MM.1S (cell line): ENCODE results near the gene ALDH1L2.
A peak's percentile ranks its signal among the peaks of the same experiment; 100 is the strongest.

Experiments
- DNase-seq: peaks from one replicate; pipeline ENCODE4 v3.0.0-alpha.2; 2015
- H2AFZ ChIP-seq: fragments of 300-600 bp; sonication (generic); 2 replicates; pipeline ENCODE4 v1.6.0; 2016; ENCODE audit warnings: antibody characterized with exemption, low read length
- H3F3A ChIP-seq: fragments of 300-600 bp; sonication (generic); 2 replicates; pipeline ENCODE4 v1.6.1; 2016; ENCODE audit warnings: mild to moderate bottlenecking, antibody characterized with exemption, low read length, moderate library complexity, mixed read lengths; ENCODE audit not compliant: insufficient read depth
- H3K27ac ChIP-seq: fragments of 300-600 bp; sonication (generic); 2 replicates; pipeline ENCODE4 v1.5.1; 2016; ENCODE audit warnings: mild to moderate bottlenecking, low read length
- H3K27me3 ChIP-seq: fragments of 300-600 bp; sonication (generic); replicated peaks from 2 replicates; pipeline ENCODE4 v1.6.0; 2016; ENCODE audit warnings: low read length; ENCODE audit not compliant: insufficient read depth
- H3K36me3 ChIP-seq: fragments of 300-600 bp; sonication (generic); replicated peaks from 2 replicates; pipeline ENCODE4 v1.6.1; 2016; ENCODE audit warnings: mild to moderate bottlenecking, low read length, mixed read lengths; ENCODE audit not compliant: insufficient read depth
- H3K4me1 ChIP-seq: fragments of 300-600 bp; sonication (generic); 2 replicates; pipeline ENCODE4 v1.6.1; 2016; ENCODE audit warnings: low read length, mixed read lengths
- H3K4me2 ChIP-seq: fragments of 300-600 bp; sonication (generic); 2 replicates; pipeline ENCODE4 v1.6.0; 2016; ENCODE audit warnings: low read depth, low read length
- H3K4me3 ChIP-seq: fragments of 300-600 bp; sonication (generic); 2 replicates; pipeline ENCODE4 v1.5.1; 2016; ENCODE audit warnings: low read length, mixed read lengths
- H3K79me2 ChIP-seq: fragments of 300-600 bp; sonication (generic); 2 replicates; pipeline ENCODE4 v1.6.1; 2016; ENCODE audit warnings: mixed run types, low read length, mixed read lengths
- H3K9ac ChIP-seq: fragments of 300-600 bp; sonication (generic); 2 replicates; pipeline ENCODE4 v1.6.1; 2016; ENCODE audit warnings: low read length, mixed read lengths
- H3K9me2 ChIP-seq: fragments of 300-600 bp; sonication (generic); replicated peaks from 2 replicates; pipeline ENCODE4 v1.6.1; 2016; ENCODE audit warnings: mild to moderate bottlenecking, low read length, mixed read lengths; ENCODE audit not compliant: insufficient read depth
- H3K9me3 ChIP-seq: fragments of 300-600 bp; sonication (generic); replicated peaks from 2 replicates; pipeline ENCODE4 v1.6.1; 2016; ENCODE audit warnings: mild to moderate bottlenecking, low read length, mixed read lengths; ENCODE audit not compliant: insufficient read depth
- H4K20me1 ChIP-seq: fragments of 300-600 bp; sonication (generic); 2 replicates; pipeline ENCODE4 v1.6.1; 2016; ENCODE audit warnings: mild to moderate bottlenecking, low read length, moderate library complexity, mixed read lengths; ENCODE audit not compliant: insufficient read depth
- CTCF ChIP-seq: fragments of 300-600 bp; sonication (generic); IDR thresholded peaks from 2 replicates; pipeline ENCODE4 v1.5.1; 2016; ENCODE audit warnings: antibody characterized with exemption, low read length, mixed read lengths
- EZH2 ChIP-seq: fragments of 300-600 bp; sonication (generic); optimal IDR thresholded peaks from 2 replicates; pipeline ENCODE3; 2017; ENCODE audit warnings: low read depth, mild to moderate bottlenecking, antibody characterized with exemption, low read length, mixed read lengths
- EZH2phosphoT487 ChIP-seq: fragments of 300-600 bp; sonication (generic); IDR thresholded peaks from 2 replicates; pipeline ENCODE4 v1.6.1; 2018; ENCODE audit warnings: antibody characterized with exemption, low read length

Gene ALDH1L2

GRCh38 chr12:105113094-105113493 is 28.8 kb upstream of the ALDH1L2 start:
- peaks cover 9% of the 10 kb centered on the region; the same call in 1 of the 2 replicates for H3K36me3 ChIP-seq
- peaks cover 18% of the 10 kb centered on the region for H3F3A ChIP-seq

GRCh38 chr12:105110851-105111250 is 26.6 kb upstream of the ALDH1L2 start:
- no peaks in the 10 kb centered on the region for H3K9me2 ChIP-seq
- H3K36me3 ChIP-seq = peaks cover 4% of the 10 kb centered on the region; the same call in 1 of the 2 replicates
- no peak for DNase-seq
- no peak for TF ChIP-seq CTCF
- peaks cover 67% of the 10 kb centered on the region for H3K79me2 ChIP-seq
- H3K4me1 ChIP-seq = peaks cover 17% of the 10 kb centered on the region
- no peak overlapping the region for H3K4me3 ChIP-seq
- H3K4me2 ChIP-seq = no peak overlapping the region
- H3K27ac ChIP-seq = no peak overlapping the region
- H2AFZ ChIP-seq = no peak overlapping the region
- H3K9me3 ChIP-seq = no peaks in the 10 kb centered on the region
- peaks cover 3% of the 10 kb centered on the region; the same call in 1 of the 2 replicates for H4K20me1 ChIP-seq
- H3K27me3 ChIP-seq = no peaks in the 10 kb centered on the region
- H3F3A ChIP-seq = peaks cover 23% of the 10 kb centered on the region
- H3K9ac ChIP-seq = no peak overlapping the region

More at GRCh38 chr12:105113094-105113493, 28.8 kb upstream of the ALDH1L2 start:
- H3K4me1 ChIP-seq = peaks cover 13% of the 10 kb centered on the region
- H3K79me2 ChIP-seq = peaks cover 66% of the 10 kb centered on the region
- no peak overlapping the region for H3K4me3 ChIP-seq
- no peak overlapping the region for H3K4me2 ChIP-seq
- H3K9me3 ChIP-seq = no peaks in the 10 kb centered on the region
- H3K27ac ChIP-seq = no peak overlapping the region
- H4K20me1 ChIP-seq = peaks cover 3% of the 10 kb centered on the region; the same call in 1 of the 2 replicates
- no peak overlapping the region for H2AFZ ChIP-seq
- no peak for DNase-seq
- TF ChIP-seq CTCF (no peak), EZH2phosphoT487 (no peak), EZH2 (no peak)
- H3K9me2 ChIP-seq = no peaks in the 10 kb centered on the region
- no peaks in the 10 kb centered on the region for H3K27me3 ChIP-seq
- H3K9ac ChIP-seq = no peak overlapping the region

GRCh38 chr12:105109465-105110212 is 25.4 kb upstream of the ALDH1L2 start:
- peaks cover 17% of the 10 kb centered on the region for H3K4me1 ChIP-seq
- DNase-seq = peak; percentile 50

More at GRCh38 chr12:105109465-105110212, 25.4 kb upstream of the ALDH1L2 start:
- H3K4me3 ChIP-seq = peak overlapping the region; percentile 97
- TF ChIP-seq CTCF (no peak), EZH2 (no peak), EZH2phosphoT487 (no peak)
- H4K20me1 ChIP-seq = peaks cover 3% of the 10 kb centered on the region; the same call in 1 of the 2 replicates
- H3K9me2 ChIP-seq = no peaks in the 10 kb centered on the region
- peak overlapping the region; percentile 44 for H3K9ac ChIP-seq
- H3K36me3 ChIP-seq = peaks cover 4% of the 10 kb centered on the region; the same call in 1 of the 2 replicates
- H3F3A ChIP-seq = peaks cover 23% of the 10 kb centered on the region
- no peak overlapping the region for H2AFZ ChIP-seq
- peaks cover 65% of the 10 kb centered on the region for H3K79me2 ChIP-seq
- peak overlapping the region; percentile 43; the same call in 1 of the 2 replicates for H3K27ac ChIP-seq
- no peaks in the 10 kb centered on the region for H3K9me3 ChIP-seq
- H3K4me2 ChIP-seq = peak overlapping the region; percentile 58
- H3K27me3 ChIP-seq = no peaks in the 10 kb centered on the region
